KBM-7 (cell line): ENCODE measurements around the gene ACKR4.
"Not testable (repeated sequence)": the region's sequence is repeated elsewhere in the genome, so short reads cannot be mapped to it uniquely, and the experiment has no call there.

Source experiments
- DNase-seq: peaks from one replicate; pipeline ENCODE4 v3.0.0-alpha.2; 2015
- in situ Hi-C: fragments of 300-500 bp; cut with MboI; formaldehyde crosslinking; loops from 2 replicates; pipeline ENCODE4 v1.14.3; 2020; ENCODE audit warnings: low sequenced_read_pairs, low pct_unique_long_range_greater_than_20kb, mixed read lengths

The ACKR4 gene

DNA sequence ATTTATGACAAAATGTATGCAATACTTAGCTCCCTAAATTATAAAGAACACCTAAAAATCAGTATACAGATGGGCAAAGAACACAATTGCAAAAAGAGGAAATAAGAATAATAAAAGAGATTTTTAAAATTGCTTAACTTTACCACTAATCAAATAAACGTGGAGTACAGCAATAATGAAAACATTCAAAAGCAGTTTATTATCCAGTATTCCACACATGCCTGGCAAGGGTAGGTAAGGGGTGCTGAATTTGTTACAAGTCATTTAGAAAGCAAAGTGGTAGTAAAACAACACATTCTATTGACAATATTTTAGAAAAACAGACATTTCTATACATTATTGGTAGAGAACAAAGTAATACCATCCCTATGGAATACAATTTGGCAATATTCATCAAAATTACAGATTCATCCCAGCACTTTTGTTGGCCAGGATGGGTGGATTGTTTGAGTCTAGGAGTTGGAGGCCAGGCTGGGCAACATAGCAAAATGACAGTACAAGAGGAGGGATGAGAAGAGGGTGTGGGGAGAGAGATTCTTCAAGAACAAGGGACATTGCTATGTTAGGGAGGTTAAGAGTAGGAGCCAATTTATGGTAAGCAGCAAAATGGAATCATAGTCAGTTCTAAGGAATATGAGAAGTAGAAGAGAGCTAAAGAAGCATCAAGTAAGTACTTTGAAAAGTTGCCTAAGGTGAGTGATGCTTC is 3.7 kb upstream of the ACKR4 start:
- in situ Hi-C loops, result no loop called here
- no peak for DNase-seq

DNA sequence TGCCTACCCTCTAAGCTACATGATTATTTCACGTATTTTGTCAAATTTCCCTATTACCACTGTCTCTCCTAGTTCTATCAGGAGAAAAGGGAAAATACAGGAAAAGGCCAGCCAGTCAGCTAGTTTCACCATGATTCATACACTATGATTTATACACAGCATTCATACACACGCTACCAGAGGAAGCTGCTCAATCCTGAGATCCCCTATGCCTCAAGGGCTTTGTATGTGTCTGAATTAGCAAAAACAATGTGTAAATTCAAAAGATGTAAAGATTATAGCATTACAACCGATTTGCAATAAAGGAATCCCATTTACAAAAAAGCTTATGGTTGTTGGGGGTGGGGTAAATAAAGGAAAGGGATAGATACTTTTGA is 3.1 kb upstream of the ACKR4 start:
- in situ Hi-C loops, result no loop called here

GRCh38 chr3:132594498-132594897 is 2.6 kb upstream of the ACKR4 start:
- in situ Hi-C loops, result no loop called here
- no peak for DNase-seq

More for the DNA sequence above, 3.1 kb upstream of the ACKR4 start:
- no peak for DNase-seq

GRCh38 chr3:132595014-132595413 is 2.1 kb upstream of the ACKR4 start:
- peak; percentile 53 for DNase-seq

GRCh38 chr3:132596326-132596725 is 744 bp upstream of the ACKR4 start:
- DNase-seq, result no peak
- in situ Hi-C loops, result no loop called here

More at GRCh38 chr3:132595014-132595413, 2.1 kb upstream of the ACKR4 start:
- in situ Hi-C loops, result no loop called here

DNA sequence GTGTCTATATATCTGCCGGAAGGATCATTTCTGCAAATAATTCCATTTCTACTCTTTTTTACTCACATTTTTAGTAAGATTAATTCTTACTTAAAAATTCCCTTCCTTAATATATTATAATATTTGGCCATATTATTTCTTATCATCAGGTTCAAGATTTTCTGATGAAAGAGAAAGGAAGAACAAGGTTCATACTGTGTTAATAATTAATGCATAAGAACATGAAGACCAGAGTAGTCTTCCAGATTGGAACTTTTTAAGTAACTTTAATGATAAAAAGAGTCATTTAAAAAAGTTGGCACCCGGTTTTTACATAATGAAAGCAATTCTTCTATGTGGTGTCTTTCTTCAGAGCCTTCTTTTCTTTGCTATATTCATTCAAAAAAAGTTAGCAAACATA is 590 bp downstream of the ACKR4 start:
- DNase-seq, result no peak
- in situ Hi-C loops, result no loop called here

DNA sequence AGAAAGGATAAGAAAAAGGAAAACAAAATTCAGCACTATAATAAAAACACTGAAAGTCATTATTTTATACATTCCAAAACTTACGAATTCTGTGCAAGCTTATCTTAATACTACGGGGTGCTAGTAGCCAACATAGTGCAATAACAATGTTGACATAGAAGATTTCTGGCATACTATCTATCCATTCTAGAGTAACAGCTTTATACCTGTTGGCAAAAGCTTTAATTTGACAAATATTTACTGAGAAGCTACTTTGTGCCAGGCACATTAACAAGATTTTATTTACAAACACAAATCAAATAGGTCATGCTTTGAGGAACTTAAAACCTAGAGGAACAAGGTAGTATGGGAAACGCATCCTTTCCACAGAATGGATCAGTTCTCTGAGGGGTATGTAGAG is 1.1 kb downstream of the ACKR4 start:
- DNase-seq, result no peak
- in situ Hi-C loops, result no loop called here

GRCh38 chr3:132600614-132601013 is 3.5 kb downstream of the ACKR4 start:
- DNase-seq, in situ Hi-C loops: not testable (repeated sequence)

DNA sequence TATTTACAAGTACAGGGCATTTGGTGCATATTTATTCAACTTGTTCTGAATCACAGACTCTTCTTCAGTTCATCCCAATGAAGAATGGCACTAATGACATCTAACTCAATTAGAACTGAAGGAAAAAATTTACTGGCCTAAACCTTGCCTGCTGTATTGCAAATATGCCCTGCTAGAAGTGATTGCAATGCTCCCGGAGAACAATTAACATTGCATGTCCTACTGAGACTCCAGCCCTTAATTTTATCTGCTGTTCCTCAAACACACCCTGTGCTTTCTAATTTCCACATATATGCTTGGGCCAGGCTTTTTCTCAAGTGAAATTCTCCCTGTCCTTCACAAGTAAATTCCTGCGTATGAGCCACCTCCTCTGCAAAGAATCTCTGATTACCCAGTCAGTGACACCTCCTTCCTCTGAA is 8.3 kb downstream of the ACKR4 start:
- no peak for DNase-seq
- in situ Hi-C loops, result no loop called here

DNA sequence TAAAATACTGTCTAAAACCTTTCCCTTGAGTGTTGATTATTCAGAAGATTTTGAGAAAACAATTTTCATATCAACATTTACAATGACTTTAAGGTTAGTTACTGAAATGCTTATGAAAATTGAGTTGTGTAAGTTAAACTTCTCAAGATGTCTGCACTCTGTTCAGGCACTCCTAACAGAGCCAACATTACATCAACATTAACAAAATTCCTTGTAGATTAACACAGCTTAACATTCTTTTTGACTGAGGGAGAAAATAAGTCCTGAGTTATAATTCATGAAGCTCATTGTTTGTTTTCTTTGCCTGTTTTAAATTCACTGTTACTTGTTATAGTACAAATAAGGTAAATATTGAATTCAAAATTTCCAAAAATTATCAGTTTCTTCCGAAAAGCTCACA is 9.0 kb downstream of the ACKR4 start:
- in situ Hi-C loops, result no loop called here
- DNase-seq, result no peak

DNA sequence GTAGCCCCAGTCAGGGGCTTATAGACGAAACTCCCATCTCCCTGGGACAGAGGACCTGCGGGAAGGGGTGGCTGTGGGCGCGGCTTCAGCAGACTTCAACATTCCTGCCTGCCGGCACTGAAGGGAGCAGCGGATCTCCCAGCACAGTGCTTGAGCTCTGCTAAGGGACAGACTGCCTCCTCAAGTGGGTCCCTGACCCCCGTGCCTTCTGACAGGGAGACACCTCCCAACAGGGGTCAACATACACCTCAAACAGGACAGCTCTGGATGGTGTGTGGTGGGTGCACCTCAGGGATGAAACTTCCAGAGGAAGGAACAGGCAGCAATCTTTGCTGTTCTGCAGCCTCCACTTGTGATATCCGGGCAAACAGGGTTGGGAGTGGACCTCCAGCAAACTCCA is 9.6 kb downstream of the ACKR4 start:
- in situ Hi-C loops, result not testable (repeated sequence)

DNA sequence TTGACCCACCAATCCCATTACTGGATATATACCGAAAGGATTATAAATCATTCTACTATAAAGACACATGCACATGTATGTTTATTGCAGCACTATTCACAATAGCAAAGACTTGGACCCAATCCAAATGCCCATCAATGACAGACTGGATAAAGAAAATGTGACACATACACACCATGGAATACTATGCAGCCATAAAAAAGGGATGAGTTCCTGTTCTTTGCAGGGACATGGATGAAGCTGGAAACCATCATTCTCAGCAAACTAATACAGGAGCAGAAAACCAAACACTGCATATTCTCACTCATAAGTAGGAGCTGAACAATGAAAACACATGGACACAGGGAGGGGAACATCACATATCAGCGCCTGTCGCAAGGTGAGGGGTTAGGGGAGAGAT is 18.2 kb downstream of the ACKR4 start:
- in situ Hi-C loops, result not testable (repeated sequence)

More for the DNA sequence above, 9.6 kb downstream of the ACKR4 start:
- not testable (repeated sequence) for DNase-seq

DNA sequence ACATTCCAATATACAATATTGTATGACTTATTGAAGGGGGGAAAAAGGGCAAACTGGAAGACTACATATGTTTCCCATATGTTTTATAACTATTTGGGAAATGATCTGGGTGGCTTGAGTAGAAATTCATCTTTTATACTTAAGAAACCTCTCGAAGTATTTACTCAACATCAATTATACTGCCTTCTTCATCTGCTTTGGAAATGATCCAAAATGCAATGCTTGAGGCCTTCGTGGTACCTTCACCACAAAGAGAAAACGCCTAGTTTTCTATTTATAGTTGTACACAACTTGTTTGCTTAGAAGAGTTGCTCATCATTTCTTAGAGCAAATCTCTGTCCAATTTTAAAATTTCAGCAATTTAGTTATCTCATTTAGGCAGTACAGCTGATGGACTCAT is 18.8 kb downstream of the ACKR4 start:
- in situ Hi-C loops, result no loop called here
- no peak for DNase-seq

More for the DNA sequence above, 18.2 kb downstream of the ACKR4 start:
- not testable (repeated sequence) for DNase-seq

DNA sequence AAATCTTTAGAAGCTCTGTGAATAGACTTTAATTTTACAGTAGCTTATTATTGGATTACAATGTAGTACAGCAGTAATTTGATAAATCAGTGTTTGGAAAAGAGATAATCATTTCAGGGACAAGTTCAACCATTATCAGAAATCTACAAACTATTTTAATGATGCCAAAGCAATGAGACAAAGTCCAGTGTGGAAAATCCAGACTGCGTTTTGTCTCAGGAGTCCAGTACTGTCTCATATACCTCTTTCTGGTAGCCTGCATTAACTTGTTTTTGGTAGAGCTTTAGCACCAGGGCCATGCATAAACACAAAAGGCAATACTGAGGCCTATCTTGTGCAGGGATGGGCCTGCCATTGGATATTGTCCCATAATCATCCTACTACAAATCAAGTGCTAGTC is 19.7 kb downstream of the ACKR4 start:
- in situ Hi-C loops, result no loop called here
- DNase-seq, result no peak

- DNase-seq, result no peak
- in situ Hi-C loops, result no loop called here
Observed at GRCh38 chr3:132622148-132622547, 25.1 kb downstream of the ACKR4 start.

DNA sequence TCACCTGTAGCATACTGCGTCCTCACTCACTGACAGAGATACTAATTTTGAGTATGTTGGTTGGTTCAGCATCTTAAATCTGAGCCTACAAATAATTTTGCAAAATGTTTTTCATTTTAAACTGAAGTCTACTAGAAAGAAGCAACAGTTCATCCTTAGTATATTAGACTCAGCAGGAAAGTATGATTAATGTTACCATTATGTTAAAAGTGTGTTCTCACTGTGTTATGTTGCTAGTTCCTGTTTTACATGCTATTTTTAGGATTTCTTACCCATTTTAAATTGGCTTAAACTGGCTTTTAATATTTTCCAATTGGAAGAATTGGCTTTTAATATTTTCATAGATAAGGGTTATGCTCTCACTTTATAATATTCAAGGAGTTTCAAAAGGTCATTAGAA is 25.7 kb downstream of the ACKR4 start:
- DNase-seq, result no peak
- in situ Hi-C loops, result no loop called here

DNA sequence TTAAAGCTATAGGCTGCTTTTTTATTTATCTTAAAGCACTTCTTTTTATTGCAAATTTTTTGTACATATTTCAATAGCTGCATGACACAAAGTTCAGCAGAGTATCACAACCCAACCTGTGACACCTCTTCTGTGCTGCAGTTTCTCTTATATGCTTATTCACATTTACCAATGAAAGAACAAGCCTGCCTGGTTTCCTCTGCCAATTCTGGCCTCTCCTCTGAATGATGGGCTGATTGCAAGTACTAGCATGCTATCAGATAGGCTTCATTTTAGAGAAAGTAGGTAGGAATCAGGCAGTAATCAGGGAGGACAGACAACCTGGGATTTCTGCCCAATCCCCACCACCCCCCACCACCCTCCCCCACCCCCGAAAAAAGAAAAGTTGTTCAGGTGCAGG is 26.6 kb downstream of the ACKR4 start:
- DNase-seq, result no peak
- in situ Hi-C loops, result no loop called here

DNA sequence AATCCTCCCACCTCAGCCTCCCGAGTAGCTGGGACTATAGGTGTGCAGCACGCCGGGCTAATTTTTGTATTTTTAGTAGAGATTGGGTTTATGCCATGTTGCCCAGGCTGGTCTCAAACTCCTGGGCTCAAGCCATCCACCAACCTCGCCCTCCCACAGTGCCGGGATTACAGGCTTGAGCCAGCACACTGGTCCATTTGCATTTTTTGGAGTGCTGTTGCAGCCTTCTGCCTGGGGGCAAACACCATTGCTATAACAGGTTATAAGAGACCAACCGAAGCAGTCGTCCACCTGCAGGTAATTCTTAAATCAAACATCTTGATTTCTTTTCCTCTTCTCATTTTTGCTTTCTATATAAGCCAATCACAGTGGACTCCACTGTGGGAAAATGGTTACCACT is 27.7 kb downstream of the ACKR4 start:
- in situ Hi-C loops, result loop anchor here (25.0 kb wide), 1 partner anchor 87 kb away; no protein-coding TSS in a partner anchor
- no peak for DNase-seq

DNA sequence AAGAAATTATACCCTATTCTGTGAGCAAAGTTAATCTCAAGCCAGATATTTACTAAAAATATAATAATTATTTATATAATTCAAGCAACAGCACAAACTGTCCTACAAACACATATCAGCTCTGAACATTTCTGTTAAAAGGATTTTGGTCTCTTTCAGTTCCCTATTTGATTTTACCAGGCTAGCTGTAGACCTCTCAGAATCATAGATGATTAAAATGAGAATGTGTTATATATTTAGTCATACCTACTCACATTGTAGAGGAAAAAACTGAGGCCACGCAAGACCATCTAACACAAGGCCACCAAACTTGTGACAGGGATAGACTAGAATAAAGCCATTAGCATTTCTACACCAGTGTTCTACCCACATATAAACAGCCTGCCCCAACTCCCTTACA is 28.5 kb downstream of the ACKR4 start:
- no peak for DNase-seq
- in situ Hi-C loops, result loop anchor here (25.0 kb wide), 1 partner anchor 88 kb away; no protein-coding TSS in a partner anchor

- in situ Hi-C loops, result loop anchor here (25.0 kb wide), 1 partner anchor 90 kb away; no protein-coding TSS in a partner anchor
- DNase-seq, result peak; percentile 46
Observed at GRCh38 chr3:132626955-132627354, 29.9 kb downstream of the ACKR4 start.

GRCh38 chr3:132628157-132628556 is 31.1 kb downstream of the ACKR4 start:
- in situ Hi-C loops, result loop anchor here (25.0 kb wide), 1 partner anchor 91 kb away; no protein-coding TSS in a partner anchor
- no peak for DNase-seq
